DMS53 treated with DMSO at 0.1 percent for 48 hours (cell line): ENCODE measurements around the gene STRADB.
"Not testable (repeated sequence)": the region's sequence is repeated elsewhere in the genome, so short reads cannot be mapped to it uniquely, and the experiment has no call there.

Experiments
- DNase-seq: peaks from one replicate; lab custom pipeline; 2025; ENCODE audit not compliant: unreplicated experiment; lab: John Stamatoyannopoulos, UW

The STRADB gene, protein sequence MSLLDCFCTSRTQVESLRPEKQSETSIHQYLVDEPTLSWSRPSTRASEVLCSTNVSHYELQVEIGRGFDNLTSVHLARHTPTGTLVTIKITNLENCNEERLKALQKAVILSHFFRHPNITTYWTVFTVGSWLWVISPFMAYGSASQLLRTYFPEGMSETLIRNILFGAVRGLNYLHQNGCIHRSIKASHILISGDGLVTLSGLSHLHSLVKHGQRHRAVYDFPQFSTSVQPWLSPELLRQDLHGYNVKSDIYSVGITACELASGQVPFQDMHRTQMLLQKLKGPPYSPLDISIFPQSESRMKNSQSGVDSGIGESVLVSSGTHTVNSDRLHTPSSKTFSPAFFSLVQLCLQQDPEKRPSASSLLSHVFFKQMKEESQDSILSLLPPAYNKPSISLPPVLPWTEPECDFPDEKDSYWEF

GRCh38 chr2:201451292-201452057, at the start of gene STRADB, which contains the start of gene TRAK2:
Gene STRADB (plus strand): TSS chr2:201451740. CDS start chr2:201454841, 3,101 bp downstream.
Gene TRAK2 (minus strand): TSS chr2:201451458. CDS start chr2:201420507, 30,951 bp downstream.
- DNase-seq, result peak; percentile 86

DNA sequence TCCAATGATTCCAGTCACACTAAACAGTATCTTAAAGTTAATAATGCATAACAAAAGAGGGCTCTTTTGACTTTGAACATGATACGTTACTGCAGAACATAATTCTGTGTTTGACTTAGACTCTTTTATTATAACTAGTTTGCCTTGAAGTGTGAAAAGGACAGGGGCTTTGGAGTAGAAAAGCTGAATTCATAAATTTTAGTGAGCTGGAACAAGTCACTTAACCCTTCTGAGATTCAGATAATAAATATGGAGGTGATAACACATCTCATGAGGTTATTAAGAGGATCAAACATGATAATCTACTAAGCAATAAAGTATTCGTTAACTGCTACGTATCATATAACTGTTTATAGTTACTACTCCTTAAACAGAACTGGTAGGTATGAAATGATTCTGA, 49.7 kb upstream of the STRADB start:
- no peak for DNase-seq

- no peak for DNase-seq
Measured at GRCh38 chr2:201402651-201403562, 48.6 kb upstream of the STRADB start.

GRCh38 chr2:201403880-201404279, 47.7 kb upstream of the STRADB start:
- no peak for DNase-seq

GRCh38 chr2:201404699-201405280, 46.8 kb upstream of the STRADB start:
- no peak for DNase-seq

- DNase-seq, result no peak
Measured at GRCh38 chr2:201406077-201406662, 45.4 kb upstream of the STRADB start.

DNA sequence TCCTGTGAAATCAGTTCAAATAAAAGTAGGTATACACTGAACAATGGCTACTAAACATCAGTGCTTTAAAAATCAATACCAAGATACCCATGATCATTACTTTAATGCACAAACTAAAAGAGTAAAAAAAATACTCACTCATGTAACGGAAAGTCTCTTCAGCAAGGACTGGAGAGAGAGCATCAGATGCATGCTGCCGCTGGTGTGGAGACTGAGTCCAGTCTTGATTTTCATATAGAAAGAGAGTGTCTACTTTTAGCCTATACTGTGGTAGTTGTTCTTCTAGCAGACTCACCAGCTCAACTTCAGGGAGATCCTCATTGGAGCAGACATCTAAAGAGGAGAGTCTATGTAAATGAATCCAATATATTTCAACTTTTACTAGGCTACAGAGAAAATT, 44.3 kb upstream of the STRADB start:
- DNase-seq, result no peak

DNA sequence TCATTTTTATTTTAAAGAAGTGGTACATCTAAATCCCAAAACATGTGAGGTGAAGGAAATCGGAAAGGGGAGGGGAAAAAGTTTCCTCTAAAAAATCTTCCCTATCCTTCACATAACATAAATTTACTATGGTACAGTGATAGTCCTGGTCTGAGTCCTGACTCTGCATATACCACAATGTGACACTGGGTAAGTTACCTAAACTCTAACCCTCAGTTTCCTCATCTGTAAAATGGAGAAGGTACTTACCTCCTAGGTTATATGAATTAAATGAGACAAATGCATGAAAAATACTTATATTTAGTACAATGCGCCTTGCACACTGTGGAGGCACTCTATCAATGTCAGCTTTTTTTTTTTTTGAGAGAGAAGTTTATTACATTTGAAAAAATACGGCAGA, 42.6 kb upstream of the STRADB start:
- DNase-seq, result no peak

DNA sequence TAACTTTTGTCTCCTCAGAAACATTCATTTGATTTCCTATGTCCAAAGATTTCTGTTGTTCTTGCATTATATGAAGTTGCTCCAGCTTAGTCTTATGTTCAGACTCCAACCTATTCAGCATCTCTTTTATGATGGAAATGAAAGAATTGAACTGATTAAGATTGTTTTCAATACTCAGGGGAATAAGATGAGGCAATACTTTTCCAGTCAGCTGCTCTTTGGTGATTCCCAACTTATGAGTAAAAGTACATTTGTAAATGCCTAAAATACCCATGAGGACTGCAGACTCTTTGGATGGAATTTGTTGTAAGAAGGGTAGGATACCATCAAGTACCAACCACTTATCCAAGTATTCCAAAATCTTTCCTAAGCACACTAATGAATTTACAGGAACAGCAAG, 40.1 kb upstream of the STRADB start:
- no peak for DNase-seq

- no peak for DNase-seq
Measured at GRCh38 chr2:201413143-201413542, 38.4 kb upstream of the STRADB start.

- DNase-seq, result no peak
Measured at GRCh38 chr2:201413552-201413951, 38.0 kb upstream of the STRADB start.

DNA sequence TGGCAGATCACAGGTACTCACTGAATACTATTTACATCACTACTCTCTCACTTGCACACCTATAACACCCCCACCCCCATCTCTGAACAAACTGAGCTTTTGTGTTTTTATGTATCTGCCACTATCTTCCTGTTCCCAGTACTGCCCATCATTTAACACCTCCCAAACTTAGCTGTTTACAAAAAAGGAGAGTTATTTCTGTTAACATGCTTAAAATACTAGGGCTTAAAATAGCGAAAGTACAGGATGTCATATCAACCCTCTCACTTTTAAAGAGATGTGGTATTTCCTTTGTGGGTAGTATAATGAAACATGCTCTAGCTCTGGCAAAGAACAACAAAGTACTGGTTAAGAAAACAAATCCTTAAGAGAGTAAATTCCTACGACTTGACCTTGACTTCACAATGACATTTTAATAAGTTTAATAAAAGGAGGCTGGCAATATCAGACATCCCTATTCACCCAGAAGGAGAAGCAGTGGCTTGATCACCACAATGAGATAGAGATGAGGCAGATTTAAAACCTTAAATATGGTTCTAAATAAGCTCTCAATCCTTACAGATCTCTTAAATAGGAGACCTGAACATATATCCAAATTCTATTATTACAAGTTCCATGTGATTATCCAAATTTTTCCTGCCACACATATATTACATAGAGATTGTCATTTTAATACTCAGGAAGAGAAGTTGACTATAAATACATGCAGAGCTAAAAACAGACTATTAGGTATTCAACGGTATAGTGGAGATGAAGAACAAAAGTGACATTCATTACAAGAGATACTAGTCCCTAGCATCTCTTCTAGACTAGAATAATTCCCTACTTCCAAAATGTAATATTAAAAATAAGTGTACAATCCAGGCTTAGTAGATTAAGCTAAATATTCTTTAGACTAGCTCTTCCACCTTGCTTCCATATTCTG, 37.2 kb upstream of the STRADB start:
- DNase-seq, result no peak

DNA sequence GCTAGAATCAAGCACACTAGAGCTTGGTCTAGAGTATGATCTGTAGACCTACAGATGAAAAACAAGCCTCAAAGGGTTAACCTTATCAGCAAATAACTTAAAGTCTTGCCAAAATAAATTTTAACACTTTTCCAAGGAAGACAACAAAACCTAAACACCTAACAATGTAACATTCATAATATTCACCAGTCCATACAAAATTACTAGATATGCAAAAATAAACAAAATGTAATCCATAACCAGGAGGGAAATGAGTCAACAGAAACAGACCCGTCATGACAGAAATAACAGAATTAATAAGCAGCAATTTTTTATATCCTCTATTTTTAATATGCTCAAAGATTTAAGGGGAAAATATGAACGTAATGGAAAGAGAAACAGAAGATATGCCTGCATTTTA, 36.4 kb upstream of the STRADB start:
- DNase-seq, result no peak

DNA sequence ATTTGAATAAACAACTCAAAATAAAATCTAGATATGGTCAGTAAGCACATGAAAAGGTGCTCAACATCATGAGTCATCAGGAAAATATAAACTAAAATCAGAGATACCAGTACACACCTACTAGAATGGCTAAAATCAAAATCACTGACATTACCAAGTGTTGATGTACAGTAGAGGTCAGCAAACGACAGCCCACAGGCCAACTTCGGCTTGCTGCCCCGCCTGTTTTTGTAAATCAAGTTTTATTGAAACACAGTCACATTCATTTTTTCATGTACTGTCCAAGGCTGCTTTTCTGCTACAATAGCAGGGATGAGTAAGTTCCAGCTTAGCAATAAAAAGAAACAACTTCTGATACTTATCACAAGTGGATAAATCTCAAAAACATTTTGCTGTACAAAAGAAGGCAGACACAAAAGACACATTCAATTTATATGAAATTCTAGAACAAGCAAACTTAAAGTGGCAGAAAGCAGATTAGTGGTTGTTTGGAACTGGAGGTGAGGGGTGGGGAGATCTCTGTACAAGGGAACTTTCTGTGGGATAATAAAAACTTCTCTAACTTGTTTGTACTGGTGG, 32.4 kb upstream of the STRADB start:
- no peak for DNase-seq

- DNase-seq, result no peak
Measured at GRCh38 chr2:201419986-201420385, 31.6 kb upstream of the STRADB start.

- no peak for DNase-seq
Measured at GRCh38 chr2:201420442-201421113, 31.0 kb upstream of the STRADB start.

GRCh38 chr2:201425952-201426351, 25.6 kb upstream of the STRADB start:
- no peak for DNase-seq

- DNase-seq, result not testable (repeated sequence)
Measured at GRCh38 chr2:201428366-201428765, 23.2 kb upstream of the STRADB start.
